ENCODE measurements around the gene PDCD10. TPM values are rescaled to one million over a fixed set of nuclear protein-coding genes. Genes with fewer than 3 reads are reported as not detected.
A peak's percentile ranks its signal among the peaks of the same experiment; 100 is the strongest.

PDCD10 gene
- total RNA-seq, 4 donors from 2014 or later, result 39.6 to 63.5 (median 48.9) TPM

DNA sequence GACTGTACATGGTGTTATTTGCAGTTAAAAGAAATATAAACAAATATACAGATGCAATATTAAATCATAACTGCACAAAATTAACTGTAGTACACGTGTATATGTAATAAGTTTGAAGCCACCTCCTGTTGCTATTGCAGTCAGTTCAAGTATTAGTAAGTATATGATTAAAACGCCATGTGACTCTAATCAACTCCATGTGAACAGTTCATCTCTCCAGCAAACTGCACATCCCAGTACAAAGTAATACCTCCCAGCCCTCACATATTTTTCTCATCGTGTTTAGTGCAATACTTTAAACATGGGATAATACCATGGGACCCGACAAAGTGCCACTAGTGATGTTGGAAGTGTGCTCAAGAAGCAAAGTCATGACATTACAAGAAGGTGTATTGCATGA lies 34.6 kb downstream of the PDCD10 start:
- no peak for TF ChIP-seq POLR2A (IDR thresholded peaks at IDR 0.05)
- TF ChIP-seq, protein P1, sequence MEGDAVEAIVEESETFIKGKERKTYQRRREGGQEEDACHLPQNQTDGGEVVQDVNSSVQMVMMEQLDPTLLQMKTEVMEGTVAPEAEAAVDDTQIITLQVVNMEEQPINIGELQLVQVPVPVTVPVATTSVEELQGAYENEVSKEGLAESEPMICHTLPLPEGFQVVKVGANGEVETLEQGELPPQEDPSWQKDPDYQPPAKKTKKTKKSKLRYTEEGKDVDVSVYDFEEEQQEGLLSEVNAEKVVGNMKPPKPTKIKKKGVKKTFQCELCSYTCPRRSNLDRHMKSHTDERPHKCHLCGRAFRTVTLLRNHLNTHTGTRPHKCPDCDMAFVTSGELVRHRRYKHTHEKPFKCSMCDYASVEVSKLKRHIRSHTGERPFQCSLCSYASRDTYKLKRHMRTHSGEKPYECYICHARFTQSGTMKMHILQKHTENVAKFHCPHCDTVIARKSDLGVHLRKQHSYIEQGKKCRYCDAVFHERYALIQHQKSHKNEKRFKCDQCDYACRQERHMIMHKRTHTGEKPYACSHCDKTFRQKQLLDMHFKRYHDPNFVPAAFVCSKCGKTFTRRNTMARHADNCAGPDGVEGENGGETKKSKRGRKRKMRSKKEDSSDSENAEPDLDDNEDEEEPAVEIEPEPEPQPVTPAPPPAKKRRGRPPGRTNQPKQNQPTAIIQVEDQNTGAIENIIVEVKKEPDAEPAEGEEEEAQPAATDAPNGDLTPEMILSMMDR (IDR thresholded peaks at IDR 0.05), result no peak
- H3K4me3 ChIP-seq (ENCODE audit: low read depth, poor library complexity, severe bottlenecking), result no peak overlapping the region
- DNase-seq (ENCODE audit: low spot score in 2 of 2), result no peak
- 68 to 70% methylated on average over 4 of the region's 4 CpGs for WGBS, 2 donors
- intact Hi-C loops (cut with DNase I; ENCODE audit: low total_unique reads), result no loop called here

GRCh38 chr3:167694121-167694520 lies 40.6 kb downstream of the PDCD10 start:
- no peak for DNase-seq (ENCODE audit: low spot score in 2 of 2)
- no peak overlapping the region for H3K4me3 ChIP-seq (ENCODE audit: low read depth, poor library complexity, severe bottlenecking)
- 89 to 93% methylated on average over 2 of the region's 2 CpGs for WGBS, 2 donors
- intact Hi-C loops (cut with DNase I; ENCODE audit: low total_unique reads), result no loop called here
- TF ChIP-seq POLR2A (IDR thresholded peaks at IDR 0.05), result no peak
- TF ChIP-seq, protein P1 (IDR thresholded peaks at IDR 0.05), result no peak

DNA sequence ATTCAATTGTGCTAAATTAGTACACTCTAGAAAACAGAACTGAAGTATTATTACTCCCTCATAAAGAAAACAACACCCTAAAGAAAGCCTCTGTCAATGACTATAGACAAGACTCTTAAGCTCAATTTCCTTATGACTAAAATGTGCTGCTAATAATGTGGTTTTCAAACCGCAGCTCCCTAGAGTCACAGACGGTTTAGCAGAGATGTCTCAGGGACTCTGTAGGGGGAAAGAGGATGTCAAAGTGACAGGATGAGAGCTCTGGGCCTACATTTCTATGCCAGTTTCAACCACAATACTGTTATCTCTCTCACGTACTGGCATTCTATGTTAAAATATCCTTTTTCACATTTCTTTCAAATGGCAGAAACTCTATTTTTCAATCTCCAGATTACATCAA lies 43.3 kb downstream of the PDCD10 start:
- intact Hi-C loops (cut with DNase I; ENCODE audit: low total_unique reads), result no loop called here
- no peak overlapping the region for H3K4me3 ChIP-seq (ENCODE audit: low read depth, poor library complexity, severe bottlenecking)
- WGBS, 2 donors, result 56 to 65% methylated on average over 3 of the region's 3 CpGs
- no peak for DNase-seq (ENCODE audit: low spot score in 2 of 2)
- TF ChIP-seq POLR2A (IDR thresholded peaks at IDR 0.05), result no peak
- TF ChIP-seq, protein P1 (IDR thresholded peaks at IDR 0.05), result no peak

DNA sequence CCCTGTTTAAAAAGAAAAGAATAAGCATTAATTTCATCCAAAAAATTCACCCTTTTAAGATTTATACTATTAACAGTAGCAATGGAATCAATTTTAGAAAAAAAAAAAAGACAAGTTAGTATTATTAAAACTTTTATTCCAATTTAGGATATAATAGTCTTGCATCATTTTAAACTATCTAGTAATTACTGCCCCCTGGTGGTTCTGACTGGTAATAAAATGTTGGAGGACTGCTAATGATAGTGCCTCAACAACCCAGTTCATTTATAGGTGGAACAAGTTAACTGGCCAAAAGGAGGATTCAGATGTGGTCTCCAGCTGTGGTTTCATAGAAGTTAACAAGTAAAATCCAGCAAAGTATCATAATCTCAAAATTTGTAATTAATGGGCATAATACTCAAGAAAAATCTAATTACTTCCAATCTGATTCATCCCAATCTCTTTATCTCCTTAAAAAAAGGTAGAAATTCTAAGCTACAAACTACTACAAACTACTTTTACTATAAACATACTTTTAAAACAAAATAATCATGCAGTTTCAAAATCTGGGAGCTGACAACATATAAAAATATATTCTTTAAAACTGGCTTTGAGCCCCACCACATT lies 50.2 kb downstream of the PDCD10 start:
- DNase-seq (ENCODE audit: low spot score in 2 of 2), result peak in 1 of 2 donors; percentile 56
- intact Hi-C loops (cut with DNase I; ENCODE audit: low total_unique reads), result no loop called here
- H3K4me3 ChIP-seq (ENCODE audit: low read depth, poor library complexity, severe bottlenecking), result no peak overlapping the region
- TF ChIP-seq POLR2A (IDR thresholded peaks at IDR 0.05), result no peak
- TF ChIP-seq, protein P1 (IDR thresholded peaks at IDR 0.05), result no peak

GRCh38 chr3:167679526-167679925 lies 55.2 kb downstream of the PDCD10 start:
- DNase-seq (ENCODE audit: low spot score in 2 of 2), result no peak
- intact Hi-C loops (cut with DNase I; ENCODE audit: low total_unique reads), result no loop called here
- H3K4me3 ChIP-seq (ENCODE audit: low read depth, poor library complexity, severe bottlenecking), result no peak overlapping the region
- WGBS, 2 donors, result 97 to 98% methylated on average over 4 of the region's 4 CpGs
- TF ChIP-seq, protein P1 (IDR thresholded peaks at IDR 0.05), result no peak
- no peak for TF ChIP-seq POLR2A (IDR thresholded peaks at IDR 0.05)

- TF ChIP-seq, protein P1 (IDR thresholded peaks at IDR 0.05), result no peak
- TF ChIP-seq POLR2A (IDR thresholded peaks at IDR 0.05), result no peak
- intact Hi-C loops (cut with DNase I; ENCODE audit: low total_unique reads), result no loop called here
- DNase-seq (ENCODE audit: low spot score in 2 of 2), result no peak
- WGBS, 2 donors, result 90 to 100% methylated on average over 1 of the region's 1 CpG
- no peak overlapping the region for H3K4me3 ChIP-seq (ENCODE audit: low read depth, poor library complexity, severe bottlenecking)
These were observed 58.8 kb downstream of the PDCD10 start for GRCh38 chr3:167675848-167676247.

All from lower leg skin (tissue), 4 donors.